Cerebellar nuclear complex (tissue), 1 donor: ENCODE results near the gene AIDA.
A peak's percentile ranks its signal among the peaks of the same experiment; 100 is the strongest.

ENCODE experiments used
- DNase-seq, 2 experiments: peaks; one replicate each; lab custom pipeline; 2025; lab: John Stamatoyannopoulos, UW

AIDA gene

GRCh38 chr1:222644636-222644980 lies 67.7 kb downstream of the AIDA start:
- no peak for DNase-seq

GRCh38 chr1:222643938-222644635 lies 68.2 kb downstream of the AIDA start:
- DNase-seq: peak; percentile 37 to 92

GRCh38 chr1:222643606-222643937 lies 68.7 kb downstream of the AIDA start:
- no peak for DNase-seq

GRCh38 chr1:222642468-222642867 lies 69.8 kb downstream of the AIDA start:
- no peak for DNase-seq

- no peak for DNase-seq
Measured at GRCh38 chr1:222641269-222641948, 70.9 kb downstream of the AIDA start.

- peak in 1 of 2 experiments; percentile 6 for DNase-seq
Measured at GRCh38 chr1:222634180-222635013, 77.9 kb downstream of the AIDA start.

GRCh38 chr1:222632749-222633148 lies 79.5 kb downstream of the AIDA start:
- no peak for DNase-seq

- DNase-seq: no peak
Measured at GRCh38 chr1:222631611-222632208, 80.6 kb downstream of the AIDA start.

- no peak for DNase-seq
Measured at GRCh38 chr1:222629921-222630535, 82.3 kb downstream of the AIDA start.

GRCh38 chr1:222627232-222627631 lies 85.1 kb downstream of the AIDA start:
- DNase-seq: no peak

- DNase-seq: no peak
Measured at GRCh38 chr1:222624214-222624613, 88.1 kb downstream of the AIDA start.

- DNase-seq: no peak
Measured at GRCh38 chr1:222623458-222623857, 88.8 kb downstream of the AIDA start.

GRCh38 chr1:222622765-222623164 lies 89.5 kb downstream of the AIDA start:
- DNase-seq: no peak

- no peak for DNase-seq
Measured at GRCh38 chr1:222620566-222620965, 91.7 kb downstream of the AIDA start.

GRCh38 chr1:222618880-222619596 lies 93.3 kb downstream of the AIDA start:
- peak in 1 of 2 experiments; percentile 19 for DNase-seq
